Measurements from ENCODE around the gene DMBT1. TPM values are rescaled to one million over a fixed set of nuclear protein-coding genes. Genes with fewer than 3 reads are reported as not detected.

DMBT1 gene
- total and polyA plus RNA-seq, 12 donors = under 0.01 to 0.32 (median 0.15) TPM; not detected in 7

- H3K27ac ChIP-seq = no peak overlapping the region
- no peaks in the 10 kb centered on the region for H3K4me1 ChIP-seq (replicated peaks in 1 of 2)
- TF ChIP-seq POLR2A (IDR thresholded peaks at IDR 0.05) = no peak
- TF ChIP-seq CTCF (IDR thresholded peaks at IDR 0.05) = no peak
- H3K4me3 ChIP-seq = no peak overlapping the region
- H3K9me3 ChIP-seq (replicated peaks in 1 of 3) = no peaks in the 10 kb centered on the region
- intact Hi-C loops (cut with DNase I) = no loop called here
- H3K36me3 ChIP-seq (replicated peaks in 1 of 2) = no peaks in the 10 kb centered on the region
- 88 to 94% (median 90%) methylated on average over 6 of the region's 6 CpGs for WGBS, 4 donors
- H3K27me3 ChIP-seq = no peaks in the 10 kb centered on the region
- DNase-seq = no peak
These were observed 77.6 kb downstream of the DMBT1 start for GRCh38 chr10:122638106-122638505.

GRCh38 chr10:122639801-122640200, 79.2 kb downstream of the DMBT1 start:
- Histone ChIP-seq H3K9me3 (replicated peaks in 1 of 3) (no peaks in the 10 kb centered on the region), H3K36me3 (replicated peaks in 1 of 2) (no peaks in the 10 kb centered on the region), H3K4me3 (no peak overlapping the region), H3K27me3 (no peaks in the 10 kb centered on the region), H3K27ac (no peak overlapping the region), H3K4me1 (replicated peaks in 1 of 2) (no peaks in the 10 kb centered on the region)
- WGBS, 4 donors = 65 to 73% (median 70%) methylated on average over 6 to 7 of the region's 7 CpGs
- DNase-seq = no peak
- intact Hi-C loops (cut with DNase I) = no loop called here
- no peak for TF ChIP-seq POLR2A (IDR thresholded peaks at IDR 0.05)

GRCh38 chr10:122640921-122641320, 80.4 kb downstream of the DMBT1 start:
- no peak for TF ChIP-seq CTCF (IDR thresholded peaks at IDR 0.05)
- no peak for TF ChIP-seq POLR2A (IDR thresholded peaks at IDR 0.05)
- intact Hi-C loops (cut with DNase I) = no loop called here
- WGBS, 4 donors = 59 to 88% (median 75%) methylated on average over 2 to 3 of the region's 3 CpGs
- Histone ChIP-seq H3K27me3 (no peaks in the 10 kb centered on the region), H3K4me3 (no peak overlapping the region), H3K4me1 (replicated peaks in 1 of 2) (no peaks in the 10 kb centered on the region), H3K27ac (no peak overlapping the region), H3K36me3 (replicated peaks in 1 of 2) (no peaks in the 10 kb centered on the region), H3K9me3 (replicated peaks in 1 of 3) (no peaks in the 10 kb centered on the region)
- no peak for DNase-seq

GRCh38 chr10:122642726-122643605, 82.4 kb downstream of the DMBT1 start:
- WGBS, 4 donors = 85 to 91% (median 88%) methylated on average over 27 to 31 of the region's 31 CpGs
- H3K4me1 ChIP-seq (replicated peaks in 1 of 2) = no peaks in the 10 kb centered on the region
- no peak overlapping the region for H3K27ac ChIP-seq
- no peaks in the 10 kb centered on the region for H3K27me3 ChIP-seq
- no peak for DNase-seq
- H3K4me3 ChIP-seq = no peak overlapping the region
- intact Hi-C loops (cut with DNase I) = no loop called here
- H3K36me3 ChIP-seq (replicated peaks in 1 of 2) = no peaks in the 10 kb centered on the region
- TF ChIP-seq POLR2A (IDR thresholded peaks at IDR 0.05) (no peak), CTCF (IDR thresholded peaks at IDR 0.05) (no peak)
- no peaks in the 10 kb centered on the region for H3K9me3 ChIP-seq (replicated peaks in 1 of 3)
